NCI-H2227 (cell line): ENCODE results near the gene MS4A13.
"Not testable (repeated sequence)": the region's sequence is repeated elsewhere in the genome, so short reads cannot be mapped to it uniquely, and the experiment has no call there.

Experiments
- DNase-seq: peaks from one replicate; lab custom pipeline; 2025; ENCODE audit not compliant: unreplicated experiment; lab: John Stamatoyannopoulos, UW

Gene MS4A13

DNA sequence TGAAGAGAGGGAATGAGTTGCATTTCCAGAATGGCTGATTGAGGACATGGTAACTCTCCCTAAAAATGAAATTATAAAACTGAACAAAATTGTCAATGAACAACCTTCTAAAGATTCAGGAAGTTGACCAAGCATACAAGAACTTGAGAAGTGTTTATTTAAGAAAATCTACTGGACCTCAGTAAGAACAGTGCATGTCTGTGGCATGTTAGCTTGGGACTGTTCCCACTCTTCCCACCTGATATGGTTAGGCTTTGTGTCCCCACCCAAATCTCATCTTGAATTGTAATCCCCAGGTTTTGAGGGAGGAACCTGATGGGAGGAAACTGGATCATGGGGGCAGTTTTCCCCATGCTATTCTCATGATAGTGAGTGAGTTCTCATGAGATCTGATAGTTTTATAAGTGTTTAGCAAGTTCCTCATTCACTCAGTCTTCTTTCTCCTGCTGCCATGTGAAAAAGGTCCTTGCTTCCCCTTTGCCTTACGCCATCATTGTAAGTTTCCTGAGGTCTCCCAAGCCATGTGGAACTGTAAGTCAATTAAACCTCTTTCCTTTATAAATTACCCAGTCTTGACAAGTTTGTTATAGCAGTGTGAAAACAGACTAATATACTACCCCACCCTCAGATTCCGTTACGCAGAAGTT, 15.4 kb downstream of the MS4A13 start:
- DNase-seq = no peak

DNA sequence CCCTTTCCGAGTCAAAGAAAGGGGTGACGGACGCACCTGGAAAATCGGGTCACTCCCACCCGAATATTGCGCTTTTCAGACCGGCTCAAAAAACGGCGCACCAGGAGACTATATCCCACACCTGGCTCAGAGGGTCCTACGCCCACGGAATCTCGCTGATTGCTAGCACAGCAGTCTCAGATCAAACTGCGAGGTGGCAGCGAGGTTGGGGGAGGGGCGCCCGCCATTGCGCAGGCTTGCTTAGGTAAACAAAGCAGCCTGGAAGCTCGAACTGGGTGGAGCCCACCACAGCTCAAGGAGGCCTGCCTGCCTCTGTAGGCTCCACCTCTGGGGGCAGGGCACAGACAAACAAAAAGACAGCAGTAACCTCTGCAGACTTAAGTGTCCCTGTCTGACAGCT, 17.2 kb downstream of the MS4A13 start:
- DNase-seq = not testable (repeated sequence)

DNA sequence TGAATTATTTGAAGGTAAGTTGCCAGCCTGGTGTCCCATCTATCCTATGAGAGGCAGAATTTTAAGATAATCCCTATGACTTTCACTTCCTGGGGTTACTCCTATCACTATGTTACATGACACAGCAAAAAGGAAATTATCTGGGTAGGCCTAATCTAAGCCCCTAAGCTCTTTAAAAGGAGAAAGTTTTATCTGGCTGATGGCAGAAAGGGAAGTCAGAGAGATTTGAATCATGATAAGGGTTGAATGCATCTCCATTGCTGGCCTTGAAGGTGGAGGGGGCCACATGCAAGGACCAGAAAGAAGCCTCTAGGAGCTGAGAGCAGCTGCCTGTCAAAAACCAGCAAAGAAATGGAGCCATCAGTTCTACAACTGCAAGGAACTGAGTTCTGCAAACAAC, 23.4 kb downstream of the MS4A13 start:
- not testable (repeated sequence) for DNase-seq

DNA sequence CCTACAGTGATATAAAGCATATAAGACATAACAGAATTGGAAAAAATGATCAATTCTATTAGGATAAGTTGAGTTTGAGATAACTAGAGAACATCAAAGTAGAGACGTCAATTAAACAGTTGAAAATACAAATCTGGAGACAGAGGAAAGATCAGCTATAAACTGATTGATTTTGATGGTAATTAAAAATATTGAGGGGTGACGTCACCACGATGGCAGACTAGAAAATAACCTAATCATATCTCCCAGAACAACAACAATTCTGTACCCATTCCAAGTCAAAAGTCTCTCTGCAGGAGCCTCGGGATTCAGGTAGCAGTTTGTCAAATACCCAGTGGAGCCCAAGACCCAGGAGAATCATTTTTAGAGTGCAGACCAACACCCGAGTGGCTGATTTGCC, 28.9 kb downstream of the MS4A13 start:
- DNase-seq = no peak

DNA sequence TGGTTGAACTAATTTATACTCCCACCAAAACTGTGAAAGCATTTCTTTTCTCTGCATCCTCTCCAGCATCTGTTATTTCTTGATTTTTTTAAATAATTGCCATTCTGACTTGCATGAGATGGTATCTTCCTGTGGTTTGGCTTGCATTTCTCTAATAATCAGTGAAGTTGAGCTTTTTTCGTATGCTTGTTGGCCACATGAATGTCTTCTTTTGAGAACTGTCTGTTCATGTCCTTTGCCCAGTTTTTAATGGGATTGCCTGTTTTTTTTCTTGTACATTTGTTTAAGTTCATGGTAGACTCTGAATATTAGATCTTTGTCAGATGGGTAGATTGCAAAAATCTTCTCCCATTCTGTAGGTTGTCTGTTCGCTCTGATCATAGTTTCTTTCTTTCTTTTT, 46.1 kb downstream of the MS4A13 start:
- DNase-seq = no peak

DNA sequence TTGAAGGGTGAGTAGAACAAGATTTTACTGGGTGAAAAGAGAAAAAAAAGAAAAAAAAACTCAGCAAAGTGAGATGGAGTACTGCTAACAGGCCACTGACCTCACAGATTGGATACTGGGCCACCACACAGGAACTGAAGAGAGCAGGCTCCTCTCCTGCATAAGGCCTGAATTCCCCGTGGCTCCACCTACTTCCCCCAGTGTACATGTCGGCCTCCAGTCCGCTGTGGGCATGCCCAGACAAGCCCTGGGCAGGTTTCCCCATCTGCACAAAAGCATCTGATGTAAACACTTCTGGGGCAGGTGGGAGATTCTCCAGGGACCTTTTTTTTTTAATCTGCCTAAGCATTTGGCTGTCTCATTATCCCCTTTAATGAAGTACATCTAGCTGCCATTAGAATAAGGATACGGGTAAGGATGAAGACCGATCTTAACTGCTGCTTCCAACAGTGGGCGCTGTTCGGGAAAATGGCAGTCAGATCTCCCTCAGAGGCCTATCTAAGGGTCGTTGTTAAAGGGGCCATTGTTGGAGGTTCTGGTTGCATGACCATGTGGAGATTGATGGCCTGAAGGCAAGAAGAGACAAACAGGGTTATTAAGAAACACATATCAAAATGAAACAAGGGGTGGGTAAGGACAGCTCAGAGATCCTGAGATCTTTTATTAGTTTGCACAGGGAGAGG, 48.5 kb downstream of the MS4A13 start:
- DNase-seq = no peak

DNA sequence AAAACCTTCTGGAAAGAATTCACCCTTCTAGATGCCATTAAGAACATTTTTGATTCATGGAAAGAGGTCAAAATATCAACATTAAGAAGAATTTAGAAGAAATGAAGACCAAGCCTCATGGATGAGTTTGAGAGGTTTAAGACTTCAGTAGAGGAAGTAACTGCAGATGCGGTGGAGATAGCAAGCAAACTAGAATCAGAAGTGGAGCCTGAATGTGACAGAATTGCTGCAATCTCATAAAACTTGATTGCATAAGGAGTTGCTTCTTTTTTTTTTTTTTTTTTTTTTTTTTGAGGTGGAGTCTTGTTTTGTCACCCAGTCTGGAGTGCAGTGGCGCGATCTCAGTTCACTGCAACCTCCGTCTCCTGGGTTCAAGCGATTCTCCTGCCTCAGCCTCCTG, 51.6 kb downstream of the MS4A13 start:
- DNase-seq = no peak

DNA sequence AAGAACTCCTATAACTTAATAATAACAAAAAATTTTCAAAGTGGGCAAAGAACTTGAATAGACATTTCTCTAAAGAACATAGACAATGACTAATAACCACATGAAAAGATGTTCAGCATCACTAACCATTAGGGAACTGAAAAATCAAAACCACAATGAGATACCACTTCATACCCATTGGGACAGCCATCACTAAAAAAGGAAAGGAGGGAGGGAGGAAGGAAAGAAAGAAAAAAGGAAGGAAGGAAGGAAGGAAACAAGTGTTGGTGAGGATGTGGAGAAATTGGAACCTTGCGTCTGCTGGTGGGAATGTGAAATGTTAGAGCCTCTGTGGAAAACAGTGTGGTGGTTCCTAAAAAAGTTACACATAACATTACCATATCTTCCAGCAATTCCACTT, 55.8 kb downstream of the MS4A13 start:
- no peak for DNase-seq

DNA sequence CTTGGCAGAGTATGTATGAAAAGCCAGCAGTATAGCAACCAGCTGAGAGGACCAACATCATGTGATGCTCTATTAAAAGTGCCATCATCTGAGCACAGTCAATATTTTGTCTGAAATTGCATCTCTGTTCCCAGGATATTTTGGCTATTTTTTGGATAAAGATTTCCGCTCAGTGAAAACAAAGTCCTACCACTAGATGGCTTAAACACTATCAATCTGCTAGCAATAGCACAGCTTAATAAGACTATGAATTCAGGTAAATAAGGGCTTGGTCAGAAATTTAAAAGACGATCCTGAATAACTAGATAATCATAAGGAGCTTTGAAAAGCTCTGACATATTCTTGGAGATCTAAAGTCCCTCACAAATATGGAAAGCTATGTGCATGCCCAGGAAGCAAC, 74.4 kb downstream of the MS4A13 start:
- no peak for DNase-seq
